Keratinocyte (primary cell): Measurements from ENCODE around the gene PPARD. TPM values are rescaled to one million over a fixed set of nuclear protein-coding genes. Genes with fewer than 3 reads are reported as not detected.

Experiments used
- DNase-seq: peaks from one replicate; pipeline ENCODE4 v3.0.0-alpha.2; 2011; ENCODE audit warnings: low read depth, missing footprints, low spot score
- FAIRE-seq: peaks from 2 replicates; lab custom pipeline; 2011; peaks lifted over from hg19 to GRCh38; lab: Jason Lieb, UNC
- H2AFZ ChIP-seq: 2 replicates; pipeline ENCODE4 v1.6.0; 2012; ENCODE audit warnings: low read length, control low read depth, inconsistent platforms; ENCODE audit not compliant: control insufficient read depth
- H3K27ac ChIP-seq: 2 replicates; pipeline ENCODE4 v1.5.1; 2011; ENCODE audit warnings: low read length; ENCODE audit not compliant: control insufficient read depth, insufficient read depth
- H3K27me3 ChIP-seq: 3 replicates; pipeline ENCODE4 v1.6.0; 2011; ENCODE audit warnings: low read length; ENCODE audit not compliant: control insufficient read depth, insufficient read depth; ENCODE audit errors: extremely low read depth
- H3K36me3 ChIP-seq, 2 experiments: 2 replicates in 1 of 2; 3 replicates in 1 of 2; pipeline ENCODE4 v1.5.1; 2011; ENCODE audit warnings: low read length in 2 of 2, mild to moderate bottlenecking in 1 of 2; ENCODE audit not compliant: control insufficient read depth in 2 of 2, insufficient read depth in 2 of 2; ENCODE audit errors: extremely low read depth in 1 of 2
- H3K4me1 ChIP-seq: 3 replicates; pipeline ENCODE4 v1.5.1; 2011; ENCODE audit warnings: low read length; ENCODE audit not compliant: control insufficient read depth, insufficient read depth; ENCODE audit errors: extremely low read depth
- H3K4me2 ChIP-seq: 3 replicates; pipeline ENCODE4 v1.6.0; 2011; ENCODE audit warnings: low read depth, low read length; ENCODE audit not compliant: control insufficient read depth, insufficient read depth; ENCODE audit errors: extremely low read depth
- H3K4me3 ChIP-seq, 3 experiments: fragments of 200-600 bp in 1 of 3; sonication (generic) in 1 of 3; 2 replicates in 2 of 3; 3 replicates in 1 of 3; pipeline ENCODE4 v1.5.1; 2011 to 2016; ENCODE audit warnings: low read length in 3 of 3, mild to moderate bottlenecking in 3 of 3, control low read depth in 2 of 3, inconsistent platforms in 1 of 3, low read depth in 1 of 3, mixed read lengths in 1 of 3, mixed run types in 1 of 3, moderate library complexity in 1 of 3; ENCODE audit not compliant: control insufficient read depth in 2 of 3, insufficient read depth in 2 of 3; ENCODE audit errors: extremely low read depth in 1 of 3
- H3K79me2 ChIP-seq: 2 replicates; pipeline ENCODE4 v1.6.0; 2012; ENCODE audit warnings: low read length; ENCODE audit not compliant: control insufficient read depth, insufficient read depth
- H3K9ac ChIP-seq: 3 replicates; pipeline ENCODE4 v1.6.0; 2011; ENCODE audit warnings: low read length; ENCODE audit not compliant: control insufficient read depth, insufficient read depth; ENCODE audit errors: extremely low read depth
- H3K9me1 ChIP-seq: 3 replicates; pipeline ENCODE4 v1.6.0; 2011; ENCODE audit warnings: low read length; ENCODE audit not compliant: control insufficient read depth, insufficient read depth; ENCODE audit errors: extremely low read depth
- H3K9me3 ChIP-seq: 2 replicates; pipeline ENCODE4 v1.5.1; 2012; ENCODE audit warnings: low read depth, low read length; ENCODE audit not compliant: control insufficient read depth
- H4K20me1 ChIP-seq: 3 replicates; pipeline ENCODE4 v1.6.0; 2011; ENCODE audit warnings: low read length; ENCODE audit not compliant: control insufficient read depth, insufficient read depth; ENCODE audit errors: extremely low read depth
- EZH2 ChIP-seq: IDR thresholded peaks from one replicate; pipeline ENCODE4 v1.6.1; 2012; ENCODE audit warnings: inconsistent platforms, mild to moderate bottlenecking, low read length, moderate library complexity
- dilution Hi-C: fragments of 300-500 bp; cut with MboI; formaldehyde crosslinking; loops from one replicate; pipeline ENCODE4 v1.7.0; 2020; ENCODE audit warnings: low sequenced_read_pairs; ENCODE audit not compliant: extremely low pct_ligation_motif_present
- polyA plus RNA-seq, 5 experiments: library from polyadenylated mRNA; depleted of rRNA in 3 of 5; stranded (reverse) in 3 of 5; stranded (forward) in 1 of 5; unstranded in 1 of 5; fragments of >200 nt; gene quantifications; 1 replicate in 1 of 5; 2 replicates in 3 of 5; 3 replicates in 1 of 5; pipeline versions ENCODE4 v1.2.1 to v1.2.3, GENCODE V29; 2011 to 2012; ENCODE audit warnings: missing spikeins in 2 of 5, low read depth in 1 of 5, low replicate concordance in 1 of 5
- TF ChIP-seq, protein P1 (sequence below), 3 experiments: IDR thresholded peaks in 1 of 3; conservative IDR thresholded peaks in 1 of 3; optimal IDR thresholded peaks in 1 of 3; 2 replicates in 2 of 3; 3 replicates in 1 of 3; pipeline versions ENCODE3 to v1.5.1; 2011; ENCODE audit warnings: low read length in 3 of 3, mild to moderate bottlenecking in 3 of 3, moderate library complexity in 2 of 3, control low read depth in 1 of 3, inconsistent platforms in 1 of 3; ENCODE audit not compliant: insufficient read depth in 2 of 3; ENCODE audit errors: extremely low read depth in 1 of 3

PPARD gene
- polyA plus RNA-seq, 1 donor (not counting 4 experiments of a cell fraction or from before 2014, with no cell fraction given): 15.1 TPM

DNA sequence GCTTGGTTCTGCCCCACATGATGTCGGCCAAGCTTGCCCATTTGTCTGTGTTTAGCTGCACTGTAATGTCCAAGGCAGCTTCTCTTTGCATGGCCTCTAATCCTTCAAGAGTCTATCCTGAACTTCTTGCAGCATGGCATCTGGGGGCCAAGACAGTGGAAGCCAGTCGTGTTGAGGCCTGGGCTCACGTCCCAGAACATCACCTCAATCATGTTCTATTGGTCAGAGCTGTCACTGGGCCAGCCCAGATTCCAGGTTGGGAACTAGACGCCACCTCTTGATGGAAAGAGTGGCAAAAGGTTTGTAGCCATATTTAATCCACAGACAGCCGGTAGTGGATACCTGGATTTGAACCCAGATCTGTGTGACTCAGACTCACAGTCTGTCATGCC, 25.3 kb downstream of the PPARD start:
- Histone ChIP-seq H3K4me1 (peaks cover 34% of the 10 kb centered on the region), H3K9me3 (no peaks in the 10 kb centered on the region), H3K27me3 (no peaks in the 10 kb centered on the region), H3K9ac (no peak overlapping the region), H3K36me3 (no peaks in the 10 kb centered on the region), H3K79me2 (peaks cover 12% of the 10 kb centered on the region), H3K9me1 (peaks cover 4% of the 10 kb centered on the region), H3K4me3 (no peak overlapping the region), H4K20me1 (no peaks in the 10 kb centered on the region), H3K27ac (peak overlapping the region; percentile 33), H3K4me2 (no peak overlapping the region), H2AFZ (no peak overlapping the region)
- FAIRE-seq: no peak
- dilution Hi-C loops: no loop called here
- DNase-seq: no peak
- TF ChIP-seq EZH2: no peak

DNA sequence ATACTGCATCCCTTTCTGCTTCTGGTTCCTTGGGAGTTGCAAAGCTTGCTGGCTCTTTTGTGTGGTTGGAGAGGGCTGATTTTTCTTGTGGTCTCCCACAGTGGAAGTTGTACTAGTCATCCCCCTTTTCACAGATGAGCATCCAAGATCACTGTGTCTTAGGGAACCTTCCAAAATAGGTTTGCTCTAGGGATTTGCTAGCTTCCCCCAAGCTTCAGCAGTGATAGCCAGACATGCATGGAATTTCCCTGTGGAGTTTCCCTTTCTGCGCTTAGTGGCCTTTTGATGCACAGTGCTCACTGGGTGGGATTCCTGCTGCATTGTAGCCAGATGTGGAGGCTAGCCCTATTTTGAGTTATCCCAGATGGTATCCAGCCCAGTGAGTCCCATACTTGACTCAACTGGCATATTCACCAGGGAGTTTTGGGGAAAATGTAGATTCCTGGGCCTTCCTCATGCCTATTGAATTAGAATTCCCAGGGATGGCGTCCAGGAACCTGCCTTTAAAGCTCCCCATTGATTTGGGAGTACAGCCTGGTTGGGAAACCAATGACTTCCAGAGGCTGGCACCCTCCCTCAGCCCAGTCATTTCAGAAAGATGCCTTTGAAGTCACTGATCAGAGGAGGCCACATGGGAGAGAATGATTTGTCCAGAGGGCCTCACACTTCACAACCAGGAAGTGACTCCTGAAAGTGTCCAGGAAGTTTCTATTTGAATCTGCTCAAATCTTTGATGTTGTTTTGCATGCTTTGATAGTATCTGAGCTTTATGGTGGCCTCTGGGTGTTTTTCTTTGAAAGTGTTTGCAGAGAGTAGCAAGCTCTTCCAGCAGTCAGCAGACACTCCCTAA, 25.9 kb downstream of the PPARD start:
- Histone ChIP-seq H4K20me1 (no peaks in the 10 kb centered on the region), H3K9me3 (no peaks in the 10 kb centered on the region), H3K9ac (no peak overlapping the region), H3K27ac (peak overlapping the region; percentile 33), H3K4me3 (no peak overlapping the region), H3K9me1 (peaks cover 4% of the 10 kb centered on the region), H3K4me2 (peak overlapping the region; percentile 3), H3K4me1 (peaks cover 38% of the 10 kb centered on the region), H3K27me3 (no peaks in the 10 kb centered on the region), H3K79me2 (peaks cover 11% of the 10 kb centered on the region), H3K36me3 (no peaks in the 10 kb centered on the region), H2AFZ (no peak overlapping the region)
- DNase-seq (no peak), FAIRE-seq (no peak)
- dilution Hi-C loops: no loop called here
- TF ChIP-seq, protein P1, sequence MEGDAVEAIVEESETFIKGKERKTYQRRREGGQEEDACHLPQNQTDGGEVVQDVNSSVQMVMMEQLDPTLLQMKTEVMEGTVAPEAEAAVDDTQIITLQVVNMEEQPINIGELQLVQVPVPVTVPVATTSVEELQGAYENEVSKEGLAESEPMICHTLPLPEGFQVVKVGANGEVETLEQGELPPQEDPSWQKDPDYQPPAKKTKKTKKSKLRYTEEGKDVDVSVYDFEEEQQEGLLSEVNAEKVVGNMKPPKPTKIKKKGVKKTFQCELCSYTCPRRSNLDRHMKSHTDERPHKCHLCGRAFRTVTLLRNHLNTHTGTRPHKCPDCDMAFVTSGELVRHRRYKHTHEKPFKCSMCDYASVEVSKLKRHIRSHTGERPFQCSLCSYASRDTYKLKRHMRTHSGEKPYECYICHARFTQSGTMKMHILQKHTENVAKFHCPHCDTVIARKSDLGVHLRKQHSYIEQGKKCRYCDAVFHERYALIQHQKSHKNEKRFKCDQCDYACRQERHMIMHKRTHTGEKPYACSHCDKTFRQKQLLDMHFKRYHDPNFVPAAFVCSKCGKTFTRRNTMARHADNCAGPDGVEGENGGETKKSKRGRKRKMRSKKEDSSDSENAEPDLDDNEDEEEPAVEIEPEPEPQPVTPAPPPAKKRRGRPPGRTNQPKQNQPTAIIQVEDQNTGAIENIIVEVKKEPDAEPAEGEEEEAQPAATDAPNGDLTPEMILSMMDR (optimal IDR thresholded peaks at IDR 0.05 in 1 of 3, IDR thresholded peaks at IDR 0.05 in 1 of 3, conservative IDR thresholded peaks at IDR 0.05 in 1 of 3; ENCODE audit: extremely low read depth in 1 of 3, insufficient read depth in 2 of 3, low read length in 3 of 3): no peak
- no peak for TF ChIP-seq EZH2
